ENCODE data around the gene WFDC2. TPM values are rescaled to one million over a fixed set of nuclear protein-coding genes. Genes with fewer than 3 reads are reported as not detected.

The WFDC2 gene
- polyA plus RNA-seq, 2 of the 4 experiments (the other 2 are of a cell fraction): not detected

DNA sequence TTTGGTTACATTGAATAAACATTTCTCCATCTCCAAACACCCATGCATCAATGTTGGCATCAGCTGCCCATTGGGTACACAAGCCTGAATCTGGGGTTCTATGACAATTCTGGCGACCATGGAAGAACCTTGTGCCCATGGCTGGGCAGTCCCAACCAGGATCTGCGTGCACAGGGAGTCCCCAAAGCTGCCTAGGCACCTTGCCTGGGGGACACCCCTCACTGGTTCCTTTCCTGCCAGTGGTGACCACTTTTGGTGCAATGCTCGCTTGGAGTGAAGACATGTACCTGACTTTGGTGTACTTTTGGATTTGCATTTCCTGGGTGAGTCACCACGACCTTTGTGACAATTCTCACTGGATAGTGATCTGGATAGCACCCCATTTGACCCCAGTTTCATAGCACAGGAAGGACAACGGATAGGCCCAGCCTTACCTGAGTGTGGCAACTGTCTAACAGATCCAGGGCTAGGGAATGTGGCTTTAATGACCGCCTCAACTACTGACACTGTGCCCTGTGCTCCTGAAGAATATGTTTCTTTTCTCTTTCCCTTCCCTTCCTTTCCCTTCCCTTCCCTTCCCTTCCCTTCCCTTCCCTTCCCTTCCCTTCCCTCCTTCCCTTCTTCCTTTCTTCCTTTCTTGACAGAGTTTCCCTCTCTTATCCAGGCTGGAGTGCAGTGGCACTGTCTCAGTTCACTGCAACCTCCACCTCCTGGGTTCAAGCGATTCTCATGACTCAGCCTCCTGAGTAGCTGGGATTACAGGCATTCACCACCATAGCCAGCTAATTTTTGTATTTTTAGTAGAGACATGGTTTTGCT lies 38.7 kb downstream of the WFDC2 start:
- DNase-seq (ENCODE audit: low read depth in 1 of 2, low spot score in 1 of 2) (no peak), FAIRE-seq (no peak), ATAC-seq (no peak)
- H3K27ac ChIP-seq: no peak overlapping the region
- no peaks in the 10 kb centered on the region for H3K9me3 ChIP-seq
- TF ChIP-seq RFX5 (IDR thresholded peaks at IDR 0.05) (no peak), GATA3 (IDR thresholded peaks at IDR 0.05; ENCODE audit: borderline replicate concordance) (no peak), ZNF302 (CRISPR knock-in tag; IDR thresholded peaks at IDR 0.05) (no peak)
- ChIA-PET POLR2A (no interaction called here), CTCF (interaction anchor here (0.9 kb wide), 1 partner anchor 11 kb away, joined by 5 read pairs; no protein-coding TSS in a partner anchor)
- 24% methylated on average over 7 of the region's 7 CpGs for WGBS (ENCODE audit: missing lambda C conversion rate)
- no peak overlapping the region for H3K4me3 ChIP-seq
- no peak overlapping the region for H3K4me2 ChIP-seq
- H3K4me1 ChIP-seq: no peaks in the 10 kb centered on the region

DNA sequence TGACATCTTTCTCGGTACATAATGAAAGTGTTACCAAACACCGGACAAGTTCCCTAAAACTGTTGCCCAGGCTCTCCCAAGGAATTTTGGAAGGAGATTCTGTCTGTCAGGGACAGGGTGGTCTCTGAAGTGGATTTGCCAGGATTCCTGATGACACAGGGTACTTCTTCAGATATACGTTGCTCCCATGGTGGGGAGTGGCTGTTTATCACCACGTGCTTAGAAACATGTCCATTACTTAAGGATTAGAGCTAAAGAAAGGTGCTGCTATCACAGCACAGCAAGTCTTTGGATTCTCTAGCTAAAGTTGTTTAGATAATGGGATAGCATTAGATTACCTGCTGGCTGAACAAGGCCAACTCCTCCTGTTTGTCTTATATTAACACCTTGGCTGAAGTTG lies 39.5 kb downstream of the WFDC2 start:
- WGBS (ENCODE audit: missing lambda C conversion rate): 57% methylated on average over 4 of the region's 4 CpGs
- ATAC-seq (no peak), DNase-seq (ENCODE audit: low read depth in 1 of 2, low spot score in 1 of 2) (no peak), FAIRE-seq (no peak)
- TF ChIP-seq RCOR1 (IDR thresholded peaks at IDR 0.05; ENCODE audit: low read depth, low read length) (no peak), KDM1A (IDR thresholded peaks at IDR 0.05; ENCODE audit: low read depth) (no peak), EHF (CRISPR knock-in tag; IDR thresholded peaks at IDR 0.05) (no peak), CEBPB (IDR thresholded peaks at IDR 0.05) (no peak), JUNB (IDR thresholded peaks at IDR 0.05) (no peak), MYC (IDR thresholded peaks at IDR 0.05; ENCODE audit: borderline replicate concordance, low read length) (no peak), BHLHE40 (IDR thresholded peaks at IDR 0.05; ENCODE audit: low read depth, low read length) (no peak), NPAS2 (CRISPR knock-in tag; IDR thresholded peaks at IDR 0.05; ENCODE audit: borderline replicate concordance) (no peak), KDM5A (IDR thresholded peaks at IDR 0.05) (no peak), ESRRA (IDR thresholded peaks at IDR 0.05; ENCODE audit: borderline replicate concordance, low read length) (no peak), TFCP2L1 (CRISPR knock-in tag; IDR thresholded peaks at IDR 0.05) (no peak), MAZ (IDR thresholded peaks at IDR 0.05; ENCODE audit: borderline replicate concordance, low read depth, low read length) (no peak), RARB (CRISPR knock-in tag; IDR thresholded peaks at IDR 0.05) (no peak)
- TF ChIP-seq, protein P1, sequence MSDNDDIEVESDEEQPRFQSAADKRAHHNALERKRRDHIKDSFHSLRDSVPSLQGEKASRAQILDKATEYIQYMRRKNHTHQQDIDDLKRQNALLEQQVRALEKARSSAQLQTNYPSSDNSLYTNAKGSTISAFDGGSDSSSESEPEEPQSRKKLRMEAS (IDR thresholded peaks at IDR 0.05): no peak
- TF ChIP-seq, protein P2, sequence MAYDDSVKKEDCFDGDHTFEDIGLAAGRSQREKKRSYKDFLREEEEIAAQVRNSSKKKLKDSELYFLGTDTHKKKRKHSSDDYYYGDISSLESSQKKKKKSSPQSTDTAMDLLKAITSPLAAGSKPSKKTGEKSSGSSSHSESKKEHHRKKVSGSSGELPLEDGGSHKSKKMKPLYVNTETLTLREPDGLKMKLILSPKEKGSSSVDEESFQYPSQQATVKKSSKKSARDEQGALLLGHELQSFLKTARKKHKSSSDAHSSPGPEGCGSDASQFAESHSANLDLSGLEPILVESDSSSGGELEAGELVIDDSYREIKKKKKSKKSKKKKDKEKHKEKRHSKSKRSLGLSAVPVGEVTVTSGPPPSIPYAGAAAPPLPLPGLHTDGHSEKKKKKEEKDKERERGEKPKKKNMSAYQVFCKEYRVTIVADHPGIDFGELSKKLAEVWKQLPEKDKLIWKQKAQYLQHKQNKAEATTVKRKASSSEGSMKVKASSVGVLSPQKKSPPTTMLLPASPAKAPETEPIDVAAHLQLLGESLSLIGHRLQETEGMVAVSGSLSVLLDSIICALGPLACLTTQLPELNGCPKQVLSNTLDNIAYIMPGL (CRISPR knock-in tag; IDR thresholded peaks at IDR 0.05; ENCODE audit: borderline replicate concordance): no peak
- H3K4me3 ChIP-seq: no peak overlapping the region
- no peaks in the 10 kb centered on the region for H3K4me1 ChIP-seq
- no peak overlapping the region for H3K4me2 ChIP-seq
- no peaks in the 10 kb centered on the region for H3K9me3 ChIP-seq
- POLR2A ChIA-PET: no interaction called here
- no peak overlapping the region for H3K27ac ChIP-seq
- CTCF ChIA-PET: no interaction called here

DNA sequence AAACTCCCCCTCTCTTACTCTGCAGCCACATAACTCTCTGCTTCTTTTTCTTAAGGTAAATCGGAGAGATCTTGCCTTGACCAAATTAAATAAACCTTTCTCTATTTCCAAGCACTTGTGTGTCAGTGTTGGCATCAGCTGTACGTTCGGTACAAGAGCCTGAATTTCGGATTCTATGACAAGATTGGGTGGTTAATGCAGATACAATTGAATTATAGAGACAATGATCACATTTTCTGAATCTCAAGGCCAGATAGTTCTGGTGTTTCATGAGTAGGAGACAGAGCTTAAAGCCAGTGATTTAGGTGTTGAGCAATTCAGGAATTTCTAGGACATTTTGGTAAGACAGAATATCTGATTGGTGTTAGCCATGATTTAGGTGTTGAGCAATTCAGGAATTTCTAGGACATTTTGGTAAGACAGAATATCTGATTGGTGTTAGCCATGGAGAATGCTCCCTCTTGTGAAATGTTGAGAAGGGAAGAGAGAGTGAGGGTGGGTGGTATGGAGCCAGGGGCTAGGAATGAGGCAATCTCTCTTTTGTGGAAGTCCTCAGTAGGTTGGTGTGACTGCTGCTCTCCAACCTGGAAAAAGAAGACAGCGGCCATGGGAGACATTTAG lies 40.8 kb downstream of the WFDC2 start:
- DNase-seq (ENCODE audit: low read depth in 1 of 2, low spot score in 1 of 2) (no peak), ATAC-seq (no peak), FAIRE-seq (no peak)
- H3K27ac ChIP-seq: no peak overlapping the region
- TF ChIP-seq CBX8 (IDR thresholded peaks at IDR 0.05): no peak
- TF ChIP-seq RCOR1 (IDR thresholded peaks at IDR 0.05; ENCODE audit: low read depth, low read length): no peak
- no peak for TF ChIP-seq ZSCAN20 (CRISPR knock-in tag; IDR thresholded peaks at IDR 0.05)
- no peak for TF ChIP-seq FOXS1 (CRISPR knock-in tag; IDR thresholded peaks at IDR 0.05)
- 23% methylated on average over 5 of the region's 5 CpGs for WGBS (ENCODE audit: missing lambda C conversion rate)
- CTCF ChIA-PET: interaction anchor here (0.8 kb wide), 1 partner anchor 11 kb away, joined by 3 read pairs; no protein-coding TSS in a partner anchor
- POLR2A ChIA-PET: no interaction called here
- H3K4me3 ChIP-seq: no peak overlapping the region
- no peak overlapping the region for H3K4me2 ChIP-seq
- H3K9me3 ChIP-seq: no peaks in the 10 kb centered on the region
- H3K4me1 ChIP-seq: no peaks in the 10 kb centered on the region

Data from A549 (cell line).